Parathyroid adenoma (tissue), 2 donors: ENCODE measurements around the gene ASCL4.

ENCODE experiments used
- H2AFZ ChIP-seq: fragments of 300-600 bp; sonication (generic); one replicate; pipeline ENCODE4 v1.7.0; 2017; ENCODE audit warnings: antibody characterized with exemption, mild to moderate bottlenecking
- H3K27ac ChIP-seq: fragments of 300-600 bp; sonication (generic); one replicate; pipeline ENCODE4 v1.7.0; 2017
- H3K27me3 ChIP-seq: fragments of 300-600 bp; sonication (generic); one replicate; pipeline ENCODE4 v1.7.0; 2017; ENCODE audit warnings: low read length; ENCODE audit not compliant: control insufficient read depth, insufficient read depth
- H3K36me3 ChIP-seq: fragments of 300-600 bp; sonication (generic); one replicate; pipeline ENCODE4 v1.7.0; 2017; ENCODE audit warnings: low read length; ENCODE audit not compliant: control insufficient read depth, insufficient read depth
- H3K4me1 ChIP-seq: fragments of 300-600 bp; sonication (generic); one replicate; pipeline ENCODE4 v1.7.0; 2017; ENCODE audit warnings: control low read depth
- H3K4me2 ChIP-seq: fragments of 300-600 bp; sonication (generic); one replicate; pipeline ENCODE4 v1.7.0; 2017; ENCODE audit warnings: low read length
- H3K4me3 ChIP-seq: fragments of 300-600 bp; sonication (generic); one replicate; pipeline ENCODE4 v1.7.0; 2017; ENCODE audit warnings: low read depth, low read length
- H3K79me2 ChIP-seq: fragments of 300-600 bp; sonication (generic); one replicate; pipeline ENCODE4 v1.7.0; 2017; ENCODE audit warnings: control low read depth
- H3K9ac ChIP-seq: fragments of 300-600 bp; sonication (generic); one replicate; pipeline ENCODE4 v1.7.0; 2017; ENCODE audit warnings: mild to moderate bottlenecking
- H3K9me3 ChIP-seq: fragments of 300-600 bp; sonication (generic); one replicate; pipeline ENCODE4 v1.7.0; 2017; ENCODE audit warnings: low read length; ENCODE audit not compliant: control insufficient read depth
- CTCF ChIP-seq: fragments of 300-600 bp; sonication (generic); IDR thresholded peaks from one replicate; pipeline ENCODE4 v1.7.0; 2017; ENCODE audit warnings: antibody characterized with exemption, mild to moderate bottlenecking
- donor health status: primary hyperparathyroidism.

The ASCL4 gene

GRCh38 chr12:107788690-107789458 lies 14.4 kb downstream of the ASCL4 start:
- Histone ChIP-seq H2AFZ (no peak overlapping the region), H3K4me2 (no peak overlapping the region), H3K36me3 (no peaks in the 10 kb centered on the region), H3K27ac (no peak overlapping the region), H3K9ac (no peak overlapping the region), H3K9me3 (no peaks in the 10 kb centered on the region), H3K79me2 (no peaks in the 10 kb centered on the region), H3K4me1 (no peaks in the 10 kb centered on the region), H3K27me3 (no peaks in the 10 kb centered on the region), H3K4me3 (no peak overlapping the region)
- TF ChIP-seq CTCF, result no peak

- no peak overlapping the region for H2AFZ ChIP-seq
- H3K9ac ChIP-seq, result no peak overlapping the region
- no peak overlapping the region for H3K27ac ChIP-seq
- no peaks in the 10 kb centered on the region for H3K27me3 ChIP-seq
- no peak for TF ChIP-seq CTCF
- H3K4me2 ChIP-seq, result no peak overlapping the region
- H3K79me2 ChIP-seq, result no peaks in the 10 kb centered on the region
- no peak overlapping the region for H3K4me3 ChIP-seq
- H3K9me3 ChIP-seq, result no peaks in the 10 kb centered on the region
- no peaks in the 10 kb centered on the region for H3K36me3 ChIP-seq
- no peaks in the 10 kb centered on the region for H3K4me1 ChIP-seq
Measured at GRCh38 chr12:107791465-107792089, 17.1 kb downstream of the ASCL4 start.

- Histone ChIP-seq H3K4me2 (no peak overlapping the region), H3K79me2 (no peaks in the 10 kb centered on the region), H3K9me3 (no peaks in the 10 kb centered on the region), H3K27ac (no peak overlapping the region), H3K27me3 (no peaks in the 10 kb centered on the region), H3K4me3 (no peak overlapping the region), H3K36me3 (no peaks in the 10 kb centered on the region), H2AFZ (no peak overlapping the region), H3K9ac (no peak overlapping the region), H3K4me1 (no peaks in the 10 kb centered on the region)
- TF ChIP-seq CTCF, result no peak
Measured at GRCh38 chr12:107794451-107794850, 19.9 kb downstream of the ASCL4 start.

GRCh38 chr12:107798580-107798979 lies 24.1 kb downstream of the ASCL4 start:
- no peaks in the 10 kb centered on the region for H3K36me3 ChIP-seq
- H3K27me3 ChIP-seq, result no peaks in the 10 kb centered on the region
- no peaks in the 10 kb centered on the region for H3K4me1 ChIP-seq
- H2AFZ ChIP-seq, result no peak overlapping the region
- no peaks in the 10 kb centered on the region for H3K9me3 ChIP-seq
- H3K4me3 ChIP-seq, result no peak overlapping the region
- H3K9ac ChIP-seq, result no peak overlapping the region
- H3K4me2 ChIP-seq, result no peak overlapping the region
- no peak overlapping the region for H3K27ac ChIP-seq
- TF ChIP-seq CTCF, result no peak
- H3K79me2 ChIP-seq, result no peaks in the 10 kb centered on the region
